ENCODE data around the gene PIK3CA.

- no peak for TF ChIP-seq CTCF (IDR thresholded peaks at IDR 0.05)
- no peak for TF ChIP-seq REST (IDR thresholded peaks at IDR 0.05; ENCODE audit: insufficient read depth in 1 of 2, low read depth in 2 of 2, low read length in 1 of 2)
Observed at GRCh38 chr3:179281825-179282224, 133.7 kb downstream of the PIK3CA start.
